GM19438 (cell line): ENCODE data around the gene POLE4.
A peak's percentile ranks its signal among the peaks of the same experiment; 100 is the strongest.

ENCODE experiments used
- ATAC-seq: cut with Tn5 transposase; IDR thresholded peaks from one replicate; pipeline ENCODE4 v1.9.1; 2021; ENCODE audit warnings: low read depth; ENCODE audit not compliant: unreplicated experiment

The POLE4 gene

DNA sequence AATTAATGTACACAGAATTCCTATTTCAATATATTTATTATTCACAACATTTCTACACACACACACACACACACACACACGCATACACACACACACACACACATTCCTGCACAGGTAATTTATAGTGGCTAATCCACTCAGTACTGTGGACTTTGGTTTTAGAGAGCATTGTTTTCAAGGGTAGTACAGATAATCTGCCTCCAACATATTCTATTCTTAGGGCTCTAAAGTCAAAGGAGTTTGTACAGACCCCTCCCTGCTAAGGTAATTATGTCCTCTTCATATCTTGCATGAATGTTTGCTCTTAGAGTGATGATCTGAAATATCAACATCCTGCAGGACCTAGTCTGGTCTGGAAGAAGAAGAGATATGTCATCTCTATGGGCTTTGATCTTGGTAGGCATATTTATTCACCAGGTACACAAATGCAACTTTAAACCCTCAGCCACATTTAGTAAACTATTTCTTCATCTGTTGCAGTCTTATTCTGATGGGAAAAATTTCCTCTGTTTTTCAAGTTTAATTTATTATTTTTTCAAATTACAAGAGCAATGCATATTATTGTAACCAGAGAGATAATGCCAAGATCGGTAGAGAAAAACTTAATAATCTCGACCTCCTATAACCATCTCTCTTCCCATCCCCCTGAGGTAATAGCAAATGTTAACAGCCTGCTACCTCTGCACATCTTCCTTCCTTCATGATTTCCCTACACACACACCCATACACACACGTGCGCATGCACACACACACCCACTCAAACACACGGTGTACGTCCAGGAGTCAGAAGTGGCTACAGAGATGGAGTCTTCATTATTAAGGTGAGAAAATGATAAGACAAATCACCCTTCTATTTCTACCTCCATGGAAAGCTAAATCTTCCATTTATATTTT lies 18.3 kb upstream of the POLE4 start:
- ATAC-seq = no peak

DNA sequence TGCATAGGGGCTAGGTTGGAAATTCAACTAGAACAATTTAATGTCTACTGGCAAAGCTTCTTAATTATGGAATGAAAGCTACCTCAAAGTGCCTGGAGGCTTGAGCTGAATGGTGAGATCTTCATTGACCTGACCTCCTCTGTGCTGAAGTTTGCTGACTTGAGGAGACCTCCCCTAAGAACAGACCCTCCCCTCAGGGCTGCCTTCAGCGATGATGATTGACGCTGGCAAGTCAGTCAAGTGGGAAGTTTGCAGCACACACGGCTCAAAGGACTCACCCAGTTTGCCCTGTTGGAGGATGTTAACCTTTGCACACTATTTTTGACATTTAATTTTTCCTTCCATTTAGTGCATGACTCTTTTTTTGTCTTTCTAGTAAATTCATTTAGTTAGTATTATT lies 17.2 kb upstream of the POLE4 start:
- no peak for ATAC-seq

DNA sequence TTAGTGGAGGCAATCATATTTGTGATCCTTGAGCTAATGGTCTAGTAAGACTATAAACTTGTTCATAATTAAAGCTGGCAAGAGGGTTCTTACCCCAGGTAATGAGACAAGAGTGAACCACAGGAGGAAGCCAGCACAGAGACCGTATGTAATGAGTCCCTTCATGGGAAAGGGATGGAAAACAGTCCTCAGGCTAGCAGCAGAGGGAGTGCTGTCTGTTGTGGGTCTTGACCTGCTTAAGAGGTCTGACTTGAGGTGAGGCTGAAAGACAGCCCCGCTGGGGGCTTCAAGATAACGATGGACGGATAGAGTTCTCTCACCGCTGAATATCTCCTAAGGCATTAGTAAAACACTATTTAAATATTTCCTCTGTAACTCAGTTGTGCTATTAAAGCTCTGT lies 16.2 kb upstream of the POLE4 start:
- ATAC-seq = no peak

DNA sequence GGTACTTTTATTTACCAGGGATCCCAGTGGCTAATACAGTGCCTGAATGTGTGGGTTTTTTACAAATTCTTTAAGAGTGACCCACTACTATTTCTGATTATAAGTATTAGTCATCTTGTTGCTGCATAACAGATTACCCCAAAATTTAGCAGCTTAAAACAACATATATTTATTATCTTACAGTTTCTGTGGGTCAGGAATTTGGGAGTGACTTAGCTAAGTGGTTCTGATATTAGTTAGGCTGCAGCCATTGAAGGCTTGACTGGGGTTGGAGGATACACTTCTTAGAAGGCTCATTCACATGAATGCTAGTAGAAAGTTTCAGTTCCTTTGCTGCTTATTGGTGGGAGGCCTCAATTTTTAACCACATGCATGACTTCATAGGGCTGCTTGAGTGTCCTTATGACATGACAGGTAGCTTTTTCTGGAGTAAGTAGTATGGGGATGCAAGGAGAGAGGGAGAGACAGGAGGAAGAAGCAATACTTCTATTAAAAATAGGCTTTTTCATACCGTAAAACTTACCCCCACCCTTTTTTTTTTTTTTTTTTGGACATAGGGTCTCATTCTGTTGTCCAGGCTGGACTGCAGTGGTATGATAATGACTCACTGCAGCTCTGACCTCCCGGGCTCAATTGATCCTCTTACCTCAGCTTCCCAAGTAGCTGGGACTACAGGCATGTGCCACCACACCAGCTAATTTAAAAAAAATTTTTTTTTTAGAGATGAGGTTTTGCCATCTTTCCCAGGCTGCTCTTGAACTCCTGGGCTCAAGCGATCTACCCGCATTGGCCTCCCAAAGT lies 13.3 kb upstream of the POLE4 start:
- peak; percentile 100 for ATAC-seq

DNA sequence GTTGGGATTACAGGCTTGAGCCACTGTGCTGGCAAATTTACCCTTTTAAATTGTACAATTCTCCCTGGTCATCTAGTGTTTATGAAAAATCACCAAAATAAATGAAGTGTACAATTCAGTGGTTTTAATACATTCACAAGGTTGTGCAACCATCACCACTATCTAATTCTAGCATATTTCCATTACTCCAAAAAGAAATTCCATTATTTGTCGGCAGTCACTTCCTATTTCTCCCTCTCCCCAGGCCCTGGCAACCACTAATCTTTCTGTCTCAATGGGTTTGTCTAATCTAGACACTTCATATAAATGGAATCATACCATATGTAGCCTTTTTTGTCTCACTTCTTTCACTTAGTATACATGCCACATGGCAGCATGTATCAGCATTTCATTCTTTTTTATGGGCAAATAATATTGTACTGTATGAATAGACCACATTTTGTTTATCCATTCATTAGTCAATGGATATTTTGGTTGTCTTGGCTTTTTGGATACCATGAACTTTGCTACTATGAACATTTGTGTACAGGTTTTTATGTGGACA lies 12.6 kb upstream of the POLE4 start:
- ATAC-seq = no peak

DNA sequence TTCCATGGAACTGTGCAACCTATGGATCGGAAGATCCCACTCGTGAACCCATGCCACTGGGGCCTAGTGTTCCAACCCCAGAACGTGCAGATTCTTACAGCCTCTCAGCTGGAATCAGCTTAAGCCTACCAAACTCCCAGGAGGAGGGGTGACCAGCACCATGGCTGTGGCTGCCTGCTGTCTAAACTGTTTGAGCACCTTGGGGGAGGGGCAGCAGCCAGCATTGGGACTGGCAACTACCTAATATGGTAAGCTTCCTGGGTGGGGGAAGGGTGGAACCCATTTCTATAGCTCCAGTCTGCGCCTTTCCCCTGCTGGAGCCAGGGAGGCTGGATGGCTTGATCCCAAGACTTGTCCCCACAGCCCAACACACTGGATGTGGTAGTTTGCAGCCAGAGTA lies 10.7 kb upstream of the POLE4 start:
- no peak for ATAC-seq

DNA sequence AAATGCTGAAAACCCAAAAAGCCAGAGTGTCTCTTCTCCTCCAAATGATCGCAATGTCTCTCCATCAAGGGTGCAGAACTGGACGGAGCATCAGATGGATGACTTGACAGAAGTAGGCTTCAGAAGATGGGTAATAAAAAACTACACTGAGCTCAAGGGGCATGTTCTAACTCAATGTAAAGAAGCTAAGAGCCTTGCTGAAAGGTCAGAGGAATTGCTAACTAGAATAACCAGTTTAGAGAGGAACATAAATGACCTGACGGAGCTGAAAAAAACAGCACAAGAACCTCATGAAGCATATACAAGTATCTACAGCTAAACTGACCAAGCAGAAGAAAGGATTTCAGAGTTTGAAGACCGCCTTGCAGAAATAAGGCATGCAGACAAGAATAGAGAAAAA lies 9.7 kb upstream of the POLE4 start:
- ATAC-seq = no peak

DNA sequence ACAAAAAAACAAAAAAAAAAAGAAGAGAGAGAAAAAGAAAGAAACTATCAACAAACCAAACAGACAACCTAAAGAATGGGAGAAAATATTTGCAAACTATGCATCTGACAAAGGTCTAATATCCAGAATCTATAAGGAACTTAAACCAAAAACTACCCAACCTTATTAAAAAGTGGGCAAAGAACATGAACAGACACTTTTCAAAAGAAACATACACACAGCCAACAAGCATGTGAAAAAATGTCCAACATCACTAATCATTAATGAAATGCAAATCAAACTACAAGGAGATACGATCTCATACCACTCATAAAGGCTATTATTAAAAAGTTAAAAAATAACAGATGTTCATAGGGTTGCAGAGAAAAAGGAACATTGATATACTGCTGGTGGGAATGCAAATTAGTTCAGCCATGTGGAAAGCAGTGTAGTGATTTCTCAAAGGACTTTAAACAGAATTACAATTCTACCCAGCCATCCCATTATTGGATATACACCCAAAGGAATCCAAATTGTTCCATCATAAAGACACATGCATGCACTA lies 7.2 kb upstream of the POLE4 start:
- ATAC-seq = no peak

DNA sequence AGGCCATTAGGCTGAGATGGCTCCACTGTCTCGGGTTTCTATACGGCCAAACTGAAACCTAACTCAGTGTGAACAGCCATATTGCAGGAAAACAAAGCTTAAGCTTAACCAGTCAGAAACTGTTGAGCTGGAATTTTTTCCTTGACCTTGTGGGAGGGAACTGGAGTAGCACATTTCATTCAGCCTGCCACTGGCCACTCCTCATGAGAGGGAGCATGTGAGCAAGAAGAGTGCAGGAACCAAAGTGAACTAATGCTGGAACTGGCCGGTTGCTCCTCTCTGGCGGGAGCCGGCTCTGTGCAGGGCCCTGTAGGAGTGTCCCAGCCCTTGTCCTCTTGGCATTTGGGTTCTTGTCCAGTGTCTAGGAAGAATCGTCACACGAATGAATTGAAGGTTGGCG lies 5.9 kb upstream of the POLE4 start:
- no peak for ATAC-seq

DNA sequence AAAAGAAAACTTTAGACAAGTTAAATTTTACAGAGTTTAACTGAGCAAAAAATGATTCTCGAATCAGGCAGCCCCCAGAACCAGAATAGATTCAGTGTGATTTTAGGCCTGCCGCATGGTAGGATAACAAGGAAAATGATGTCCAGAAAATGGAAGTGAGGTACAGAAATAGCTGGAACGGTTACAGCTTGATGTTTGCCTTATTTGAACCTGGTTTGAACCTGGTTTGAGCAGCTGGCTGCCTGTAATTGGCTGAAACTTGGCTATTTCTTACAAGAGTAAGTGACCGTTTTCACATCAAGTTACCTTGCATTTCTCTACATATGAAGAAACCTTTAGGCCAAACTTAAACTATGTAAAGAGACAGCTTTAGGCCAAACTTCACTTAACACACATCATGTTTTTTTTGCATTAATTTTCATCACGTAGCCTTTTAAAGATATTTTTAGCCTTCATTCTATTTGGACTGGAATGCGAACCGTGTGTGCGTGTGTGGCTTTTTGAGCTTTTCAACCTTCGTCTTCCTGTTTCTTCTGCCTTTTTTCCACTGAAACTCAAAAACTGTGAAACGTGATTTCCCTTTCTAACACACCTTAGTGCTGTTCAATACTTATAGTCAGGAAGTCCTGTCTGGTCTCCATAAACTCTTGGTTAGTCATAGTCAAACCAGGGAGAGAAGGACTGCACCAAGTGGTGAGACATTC lies 4.5 kb upstream of the POLE4 start:
- no peak for ATAC-seq

DNA sequence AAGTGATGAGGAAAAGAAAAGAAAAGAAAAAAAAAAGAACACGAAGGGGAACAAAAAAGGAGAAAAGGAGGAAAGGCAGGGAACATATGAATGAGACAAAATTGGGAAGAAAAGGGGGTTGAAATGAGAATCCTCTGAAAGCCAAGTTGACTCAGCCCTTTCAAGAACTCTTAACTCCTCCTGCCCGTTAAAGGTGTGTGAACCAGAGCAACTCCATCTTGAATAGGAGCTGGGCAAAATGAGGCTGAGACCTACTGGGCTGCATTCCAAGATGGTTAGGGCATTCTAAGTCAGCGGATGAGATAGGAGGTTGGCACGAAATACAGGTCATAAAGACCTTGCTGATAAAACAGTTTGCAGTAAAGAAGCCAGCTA lies 4.0 kb upstream of the POLE4 start:
- ATAC-seq = no peak

DNA sequence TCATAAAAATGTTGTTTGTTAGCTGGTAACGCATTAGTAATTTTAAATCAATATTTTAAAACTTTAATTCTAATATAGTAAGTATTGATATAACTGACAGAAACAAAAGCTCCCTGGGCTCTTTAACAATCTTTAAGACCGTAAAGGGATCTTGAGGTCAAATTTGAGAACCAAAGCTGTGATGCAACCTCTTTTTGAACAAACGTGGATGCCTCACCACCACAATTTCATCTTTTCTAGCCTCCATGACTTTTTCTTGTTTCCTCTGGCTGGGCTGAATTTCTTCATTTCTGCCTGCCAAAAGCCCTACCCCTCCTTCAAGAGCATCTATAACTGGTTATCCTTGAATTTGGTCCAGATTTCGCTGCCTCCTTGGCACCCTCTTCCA lies 563 bp upstream of the POLE4 start:
- ATAC-seq = no peak

DNA sequence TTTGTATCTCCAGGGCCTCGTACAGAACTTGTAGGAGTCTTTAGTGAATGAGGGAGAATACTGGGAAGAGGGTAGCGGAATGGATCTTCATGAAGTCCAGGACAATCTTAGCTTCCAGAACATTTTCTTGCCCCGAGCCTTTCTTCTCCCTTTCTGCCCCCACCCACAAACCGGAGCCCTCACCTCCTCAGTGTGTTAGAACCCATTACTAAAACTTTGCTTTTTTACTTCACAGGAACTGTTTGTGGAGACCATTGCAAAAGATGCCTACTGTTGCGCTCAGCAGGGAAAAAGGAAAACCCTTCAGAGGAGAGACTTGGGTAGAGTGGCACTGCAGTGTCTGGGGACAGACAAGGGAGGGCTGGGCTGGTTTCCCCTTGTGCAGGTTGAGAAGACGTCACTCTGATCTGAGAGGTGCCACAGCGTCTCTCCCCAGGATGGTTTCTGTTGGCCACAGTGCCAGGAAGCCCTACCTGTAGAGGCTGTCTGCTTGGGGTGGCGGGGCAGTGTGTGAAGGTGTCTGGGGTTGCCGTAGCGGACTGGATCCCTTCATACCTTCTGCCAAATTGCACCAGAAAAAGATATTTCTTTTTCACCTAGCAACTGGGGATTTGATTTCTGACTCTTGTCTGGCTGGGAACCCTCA lies 786 bp downstream of the POLE4 start:
- ATAC-seq = no peak

DNA sequence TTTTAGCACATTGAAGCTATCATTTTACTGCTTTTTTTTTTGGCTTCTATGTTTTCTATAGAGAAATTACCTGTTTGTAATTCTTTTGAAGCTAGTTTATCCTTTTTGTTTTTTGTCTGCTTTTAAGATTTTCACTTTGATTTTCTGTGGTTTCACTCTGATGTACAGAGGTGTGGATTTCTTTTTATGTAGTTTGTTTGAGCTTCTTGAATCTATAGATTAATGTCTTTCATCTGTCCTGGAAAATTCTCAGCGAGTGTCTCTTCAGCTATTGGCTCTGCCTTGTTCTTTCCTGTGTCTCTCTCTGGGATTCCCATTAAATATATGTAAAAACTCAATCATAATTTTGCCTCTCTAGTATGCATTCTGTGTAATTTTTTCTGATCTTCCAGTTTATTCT lies 8.4 kb downstream of the POLE4 start:
- no peak for ATAC-seq

DNA sequence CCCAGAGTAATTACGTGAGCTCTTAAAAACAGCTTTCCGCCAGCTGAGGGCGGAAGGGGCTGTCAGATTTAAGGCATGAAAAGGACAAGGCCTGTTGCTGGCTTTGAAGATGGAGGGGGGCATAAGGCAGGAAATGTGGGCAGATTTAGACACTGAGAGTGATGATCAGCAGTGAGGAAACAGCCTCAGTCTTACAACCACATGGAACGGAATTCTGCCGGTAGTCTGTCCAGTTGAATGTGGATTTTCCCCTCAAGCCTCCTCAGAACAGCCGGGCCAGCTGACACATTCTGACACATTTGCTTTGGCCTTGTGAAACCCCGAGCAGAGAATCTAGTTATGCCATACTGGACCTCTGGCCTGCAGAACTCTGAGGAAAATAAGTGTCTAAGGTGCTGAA lies 16.6 kb downstream of the POLE4 start:
- ATAC-seq = no peak

DNA sequence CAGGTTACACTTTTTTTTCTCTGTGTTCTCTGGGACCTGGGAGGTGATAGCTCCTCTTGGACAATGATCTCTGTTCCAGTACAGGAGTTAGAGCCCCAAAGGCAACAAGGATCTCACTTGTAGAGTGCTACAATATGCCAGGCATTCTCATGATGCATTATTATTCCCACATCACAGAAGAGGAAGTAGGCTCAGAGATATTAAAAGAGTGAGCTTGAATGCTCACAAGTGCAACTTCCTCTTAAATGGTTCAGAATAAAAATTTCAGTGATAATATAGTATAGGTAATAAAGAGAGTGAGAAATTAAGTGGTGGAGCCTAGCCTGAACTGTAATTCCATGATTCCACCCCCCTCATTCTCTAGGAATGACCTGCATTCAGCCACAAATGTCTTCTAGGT lies 21.4 kb downstream of the POLE4 start:
- no peak for ATAC-seq

DNA sequence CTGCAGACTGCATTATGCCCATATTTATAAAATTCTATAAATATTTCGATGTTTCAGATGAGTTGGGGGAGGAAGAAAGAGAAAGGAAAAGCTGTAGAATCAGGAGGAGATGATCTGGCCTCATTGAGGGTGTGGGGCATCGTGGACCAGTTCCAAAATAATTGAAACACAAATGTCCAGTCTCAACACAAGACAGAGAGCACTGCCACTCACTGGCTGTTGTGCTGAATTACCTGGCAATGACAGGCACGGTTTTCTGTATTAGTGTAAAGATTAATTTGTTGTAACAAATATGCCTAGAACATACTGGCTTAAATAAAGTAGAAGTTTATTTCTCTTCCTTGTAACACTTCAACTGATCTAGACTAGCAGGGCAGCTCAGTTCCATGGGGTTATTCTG lies 24.1 kb downstream of the POLE4 start:
- ATAC-seq = no peak

DNA sequence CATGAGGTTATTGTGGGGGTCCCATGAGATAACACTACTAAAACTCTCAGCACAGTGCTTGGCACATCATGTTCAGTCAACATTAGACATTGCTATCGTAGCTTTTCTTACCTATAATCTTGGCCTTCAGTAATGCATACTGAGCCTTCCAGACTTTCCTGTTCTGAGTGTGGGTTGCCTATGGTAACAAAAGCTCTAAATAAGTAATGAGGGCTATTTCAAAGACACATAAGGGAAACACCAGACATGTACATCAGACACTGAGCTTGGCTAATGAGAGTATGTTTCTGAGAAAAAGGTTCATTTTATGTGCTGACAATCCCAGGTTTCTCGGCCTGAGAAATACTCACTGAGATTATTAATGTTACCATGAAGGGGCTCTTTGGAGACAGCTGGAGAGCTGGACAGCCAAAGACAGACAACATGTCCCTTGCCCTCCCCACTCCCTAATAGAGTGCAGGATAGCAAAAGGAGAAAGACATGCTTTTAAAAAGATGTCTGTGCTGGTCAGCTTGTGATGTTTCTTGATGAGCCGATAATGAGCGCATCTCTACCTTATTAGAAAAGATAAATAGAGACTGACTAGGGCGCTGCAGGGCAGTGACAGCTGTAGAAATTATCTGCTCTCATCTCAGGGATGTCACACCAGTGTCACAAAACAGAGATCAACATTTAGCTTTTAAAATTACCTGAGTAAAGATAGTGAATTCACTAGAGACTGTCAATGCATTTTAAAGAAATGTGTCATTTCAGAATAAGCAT lies 25.4 kb downstream of the POLE4 start:
- no peak for ATAC-seq

DNA sequence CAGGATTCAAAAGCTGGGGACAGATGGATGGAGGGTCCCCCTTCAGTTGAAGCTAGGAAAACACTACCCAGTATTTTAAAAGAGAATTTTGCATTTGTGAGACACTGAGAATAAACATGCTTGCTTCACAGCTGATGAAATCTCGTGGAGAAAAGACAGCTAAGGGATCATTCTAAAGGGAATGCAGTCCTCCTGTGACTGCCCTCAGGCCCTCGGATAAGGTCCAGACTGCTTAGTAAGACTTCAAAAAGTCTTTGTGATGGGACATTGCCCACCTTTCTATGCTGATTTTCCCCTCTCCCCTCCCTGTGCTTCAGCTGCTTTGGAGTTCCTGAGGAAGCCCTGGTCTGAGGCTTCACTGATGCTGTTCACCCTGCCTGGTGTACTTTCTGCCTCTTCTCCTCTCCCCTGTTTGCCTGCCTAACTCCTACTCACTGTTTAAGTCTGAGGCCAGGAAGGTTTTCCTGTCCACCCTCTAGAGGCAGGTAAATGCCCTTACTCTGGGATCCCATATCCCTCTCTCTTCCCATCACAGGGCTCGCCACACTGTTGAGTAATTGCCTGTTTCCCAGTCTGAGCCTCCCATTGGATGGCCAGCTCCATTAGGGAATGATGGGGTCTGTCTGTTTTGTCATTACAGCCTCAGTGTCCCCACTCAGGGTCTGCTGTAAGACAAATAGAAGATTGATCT lies 26.6 kb downstream of the POLE4 start:
- ATAC-seq = no peak
